ENCODE data around the gene CTNNA3.

The CTNNA3 gene

GRCh38 chr10:66625709-66626590, 1070.0 kb downstream of the CTNNA3 start:
- FAIRE-seq, result no peak

DNA sequence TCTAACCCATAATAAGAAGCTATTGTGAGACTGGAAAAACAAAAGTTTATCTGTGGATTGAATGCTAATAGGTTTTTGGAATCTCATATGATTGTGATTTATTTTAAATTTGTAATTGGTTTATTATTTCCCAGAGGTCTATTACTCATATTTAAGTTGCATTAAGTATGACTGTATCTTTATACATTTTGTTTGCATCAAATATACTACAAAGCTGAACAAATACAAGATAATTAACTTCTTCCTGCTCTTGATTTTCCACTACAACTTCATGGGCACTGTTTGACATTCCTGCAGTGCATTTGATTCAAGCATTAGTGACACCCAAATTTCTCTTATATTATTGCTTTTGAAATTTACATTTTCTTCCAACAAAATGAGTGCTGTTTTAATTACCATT, 1073.9 kb downstream of the CTNNA3 start:
- no peak for FAIRE-seq

GRCh38 chr10:66604195-66604594, 1091.8 kb downstream of the CTNNA3 start:
- no peak for FAIRE-seq

DNA sequence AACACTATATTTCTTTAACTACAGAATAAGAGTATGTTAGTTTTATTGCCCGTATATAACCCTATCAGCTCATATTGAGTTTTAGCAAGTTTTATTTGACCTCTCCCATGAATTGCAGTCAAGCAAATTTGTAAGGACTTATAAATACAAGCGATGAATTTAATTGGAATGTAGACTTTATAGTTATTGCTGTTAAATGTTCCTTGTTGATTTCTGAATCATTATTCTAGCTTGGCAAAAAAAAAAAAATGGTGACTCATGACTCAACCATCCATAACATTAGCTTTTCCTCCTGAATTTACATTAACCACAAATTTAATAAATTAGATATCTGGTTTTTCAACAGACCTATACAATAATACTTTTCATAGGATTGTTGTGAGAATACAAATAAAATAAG, 1104.1 kb downstream of the CTNNA3 start:
- FAIRE-seq, result no peak

GRCh38 chr10:66587680-66588050, 1108.3 kb downstream of the CTNNA3 start:
- FAIRE-seq, result no peak

- no peak for FAIRE-seq
Measured at GRCh38 chr10:66586897-66587679, 1108.9 kb downstream of the CTNNA3 start.

- no peak for FAIRE-seq
Measured at GRCh38 chr10:66586073-66586472, 1109.9 kb downstream of the CTNNA3 start.

GRCh38 chr10:66575251-66575855, 1120.6 kb downstream of the CTNNA3 start:
- no peak for FAIRE-seq

DNA sequence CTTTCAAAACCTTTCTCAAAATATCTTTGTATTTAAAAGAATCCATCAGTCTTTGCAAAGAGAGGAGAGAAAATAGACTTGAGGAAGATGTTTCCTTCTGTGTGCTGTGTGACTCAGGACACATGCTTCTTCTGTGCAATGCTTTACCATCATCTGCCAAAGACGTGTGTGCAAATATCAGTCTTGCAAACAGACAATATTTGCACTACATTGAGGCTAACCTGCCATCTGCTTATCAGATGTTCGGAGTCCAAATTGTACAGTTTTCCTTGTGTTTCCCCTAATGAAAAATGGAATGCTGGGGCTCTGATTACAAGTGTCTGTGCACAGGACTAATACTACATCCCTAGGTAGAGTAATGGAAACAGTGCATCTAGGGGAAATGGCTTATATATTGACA, 1123.3 kb downstream of the CTNNA3 start:
- no peak for FAIRE-seq

DNA sequence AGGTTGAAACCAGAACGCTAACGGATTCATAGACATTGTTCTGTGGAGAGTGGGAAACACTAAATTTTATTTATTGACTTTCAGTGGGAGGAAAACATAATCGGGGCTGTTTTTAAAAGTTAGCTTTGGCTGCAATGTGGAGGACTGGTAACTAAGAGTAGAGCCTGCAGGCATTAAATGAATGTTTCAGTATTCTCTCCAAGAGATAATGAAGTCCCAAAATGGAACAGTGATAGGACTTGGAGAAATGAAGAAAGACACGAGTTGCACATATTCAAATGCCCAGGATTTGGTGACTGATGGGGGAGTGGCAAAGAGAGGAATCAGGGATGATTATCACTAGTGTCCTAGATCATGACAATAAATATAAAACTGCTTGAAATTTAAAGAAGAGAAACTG, 1130.0 kb downstream of the CTNNA3 start:
- FAIRE-seq, result peak; percentile 15

GRCh38 chr10:66564287-66564686, 1131.7 kb downstream of the CTNNA3 start:
- no peak for FAIRE-seq

GRCh38 chr10:66555061-66555460, 1140.9 kb downstream of the CTNNA3 start:
- no peak for FAIRE-seq

DNA sequence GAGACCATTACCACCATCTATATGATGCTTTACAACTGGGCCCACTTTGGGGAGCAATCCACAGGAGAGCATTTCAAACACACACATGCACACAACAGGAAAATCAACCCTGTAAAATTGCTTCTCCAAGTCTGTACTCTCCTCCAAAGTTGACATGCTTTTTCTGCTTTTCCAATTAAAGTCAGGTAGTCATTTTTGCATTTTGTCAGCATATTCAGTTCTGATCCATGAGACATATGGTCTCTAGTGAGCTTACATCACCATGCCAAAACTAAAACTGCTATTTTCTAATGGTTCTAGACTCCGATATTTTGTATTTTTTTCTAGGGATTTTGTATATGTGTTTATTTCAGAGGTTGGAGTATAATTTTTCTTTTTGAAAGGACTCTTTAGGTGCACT, 1143.7 kb downstream of the CTNNA3 start:
- no peak for FAIRE-seq

GRCh38 chr10:66550351-66550750, 1145.6 kb downstream of the CTNNA3 start:
- FAIRE-seq, result no peak

- no peak for FAIRE-seq
Measured at GRCh38 chr10:66538908-66539307, 1157.1 kb downstream of the CTNNA3 start.

DNA sequence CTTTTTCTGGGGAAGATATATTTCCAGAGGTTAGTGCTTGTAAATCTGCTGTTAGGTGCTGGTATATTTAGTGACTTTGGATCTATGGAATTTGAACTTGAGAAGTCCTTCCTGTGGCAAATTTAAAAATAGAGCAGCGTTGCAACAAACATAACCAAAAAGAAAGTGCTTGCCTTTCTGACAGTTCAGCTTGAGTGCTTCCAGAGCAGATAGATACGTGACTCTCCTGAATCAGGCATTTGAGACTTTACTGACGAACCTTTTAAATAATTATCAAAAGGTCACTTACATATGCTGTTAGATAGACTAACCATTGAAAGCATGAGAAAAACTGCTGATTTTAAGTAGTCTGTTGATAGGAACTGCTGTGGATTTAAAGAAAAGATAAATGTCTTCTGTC, 1157.6 kb downstream of the CTNNA3 start:
- no peak for FAIRE-seq

- no peak for FAIRE-seq
Measured at GRCh38 chr10:66537186-66537585, 1158.8 kb downstream of the CTNNA3 start.

DNA sequence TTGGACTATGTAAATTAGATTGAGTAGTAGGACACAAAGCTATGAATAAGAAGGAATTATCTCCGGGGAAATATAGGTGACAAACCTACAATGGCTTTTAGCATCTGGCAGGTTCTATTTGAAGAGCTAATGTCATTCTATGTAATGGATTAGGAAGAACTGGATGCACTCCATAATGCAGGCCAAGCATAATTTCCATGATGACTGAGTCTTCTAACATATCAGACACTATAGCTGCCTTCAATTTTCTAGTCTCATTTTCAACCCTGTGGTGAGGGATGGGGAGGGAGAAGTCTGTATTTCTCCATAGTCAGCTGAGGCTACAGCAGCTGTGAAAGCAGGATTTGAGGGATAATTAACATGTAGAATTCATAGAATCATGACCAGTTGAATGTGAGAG, 1160.6 kb downstream of the CTNNA3 start:
- no peak for FAIRE-seq

DNA sequence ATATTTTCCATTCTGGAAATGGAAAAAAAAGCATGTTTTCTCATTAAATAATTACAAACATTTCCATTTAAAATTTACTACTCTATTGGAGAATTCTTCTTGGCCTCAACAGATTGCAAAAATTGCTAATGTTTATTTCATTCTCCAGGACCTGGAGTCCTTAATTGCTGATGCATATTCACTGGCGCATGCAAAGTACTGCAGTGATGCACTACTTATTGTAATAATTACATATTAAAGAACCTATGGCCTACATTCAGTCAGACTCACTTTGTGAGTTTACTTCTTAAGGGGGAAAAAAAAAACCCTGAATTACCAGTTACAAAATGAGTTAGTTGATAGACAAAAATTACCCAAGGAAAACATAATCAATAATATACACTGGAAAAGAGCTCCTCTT, 1161.1 kb downstream of the CTNNA3 start:
- FAIRE-seq, result no peak

DNA sequence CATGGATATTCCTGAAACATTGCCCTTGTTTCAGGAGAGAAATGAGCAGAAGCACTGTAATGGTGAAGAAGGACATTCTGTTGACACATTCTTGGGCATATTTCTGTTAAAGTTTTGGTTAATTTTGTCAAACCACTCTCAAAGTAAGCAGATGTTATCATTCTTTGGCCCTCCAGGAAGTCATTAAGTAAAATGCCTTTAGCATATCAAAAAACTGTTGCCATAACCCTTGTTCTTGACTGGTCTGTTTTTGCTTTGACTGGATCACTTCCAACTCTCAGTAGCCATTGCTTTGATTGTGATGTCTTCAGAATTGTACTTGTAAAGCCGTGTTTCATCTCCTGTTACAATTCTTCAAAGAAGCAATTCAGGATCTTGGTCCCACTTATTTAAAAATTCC, 1174.5 kb downstream of the CTNNA3 start:
- peak; percentile 57 for FAIRE-seq

- no peak for FAIRE-seq
Measured at GRCh38 chr10:66519616-66520015, 1176.4 kb downstream of the CTNNA3 start.

DNA sequence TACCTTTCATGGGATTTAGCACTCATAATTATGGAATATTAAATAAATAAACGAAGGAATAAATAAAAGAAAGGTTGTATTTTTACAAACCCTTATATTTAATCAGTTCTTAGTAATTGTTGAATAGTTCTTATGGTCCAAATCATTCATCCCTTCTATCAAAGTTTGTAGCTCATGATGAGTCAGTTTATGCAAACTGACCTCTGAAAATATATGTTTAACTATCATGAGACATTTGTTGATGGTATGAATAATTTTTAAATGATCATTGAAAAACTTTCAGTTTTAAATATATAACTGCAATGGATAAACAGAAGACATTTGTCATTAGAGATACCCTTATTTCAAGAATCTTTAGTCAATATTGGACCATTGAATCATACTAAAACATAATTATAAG, 1181.3 kb downstream of the CTNNA3 start:
- FAIRE-seq, result no peak

DNA sequence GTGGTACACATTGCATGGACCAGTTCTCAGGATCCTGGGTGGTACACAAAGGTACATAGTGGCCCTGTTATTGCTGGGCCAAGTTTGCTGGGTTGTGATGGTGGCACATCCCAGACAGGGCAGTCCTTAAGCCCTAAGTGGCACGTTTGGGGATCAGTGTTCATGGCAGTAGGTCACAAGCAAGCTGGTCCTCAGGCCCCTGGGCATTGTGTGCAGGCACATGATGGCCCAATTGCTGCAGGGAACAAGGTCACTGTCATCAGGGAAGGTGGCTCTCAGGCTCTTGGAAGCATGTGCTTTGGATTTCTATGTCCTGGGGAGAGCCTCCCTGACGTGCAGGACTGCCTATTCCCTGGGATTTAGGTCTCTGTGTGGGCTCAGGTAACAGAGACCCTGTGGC, 1182.5 kb downstream of the CTNNA3 start:
- FAIRE-seq, result no peak

All from endometrium (tissue), 2 donors.